Upper lobe of left lung (tissue), 4 donors: ENCODE measurements around the gene TSPEAR.

Source experiments
- EP300 ChIP-seq, 4 donors: sonication (generic); formaldehyde crosslinking; IDR thresholded peaks; one replicate each; pipeline ENCODE4 v1.5.1; 2017; ENCODE audit warnings: antibody characterized with exemption in 4 of 4, control low read depth in 2 of 4
- POLR2A ChIP-seq, 4 donors: fragments of 450-650 bp; IDR thresholded peaks; one replicate each; pipeline ENCODE4 v1.5.1; 2016 to 2017; ENCODE audit warnings: antibody characterized with exemption in 4 of 4, mild to moderate bottlenecking in 2 of 4
- TF ChIP-seq, protein P1 (sequence below), 6 experiments: fragments of 450-650 bp in 4 of 6; fragments of 200-600 bp in 2 of 6; sonication (generic) in 2 of 6; IDR thresholded peaks; one replicate each; pipeline ENCODE4 v1.5.1; 2016 to 2019; ENCODE audit warnings: antibody characterized with exemption in 6 of 6

DNA sequence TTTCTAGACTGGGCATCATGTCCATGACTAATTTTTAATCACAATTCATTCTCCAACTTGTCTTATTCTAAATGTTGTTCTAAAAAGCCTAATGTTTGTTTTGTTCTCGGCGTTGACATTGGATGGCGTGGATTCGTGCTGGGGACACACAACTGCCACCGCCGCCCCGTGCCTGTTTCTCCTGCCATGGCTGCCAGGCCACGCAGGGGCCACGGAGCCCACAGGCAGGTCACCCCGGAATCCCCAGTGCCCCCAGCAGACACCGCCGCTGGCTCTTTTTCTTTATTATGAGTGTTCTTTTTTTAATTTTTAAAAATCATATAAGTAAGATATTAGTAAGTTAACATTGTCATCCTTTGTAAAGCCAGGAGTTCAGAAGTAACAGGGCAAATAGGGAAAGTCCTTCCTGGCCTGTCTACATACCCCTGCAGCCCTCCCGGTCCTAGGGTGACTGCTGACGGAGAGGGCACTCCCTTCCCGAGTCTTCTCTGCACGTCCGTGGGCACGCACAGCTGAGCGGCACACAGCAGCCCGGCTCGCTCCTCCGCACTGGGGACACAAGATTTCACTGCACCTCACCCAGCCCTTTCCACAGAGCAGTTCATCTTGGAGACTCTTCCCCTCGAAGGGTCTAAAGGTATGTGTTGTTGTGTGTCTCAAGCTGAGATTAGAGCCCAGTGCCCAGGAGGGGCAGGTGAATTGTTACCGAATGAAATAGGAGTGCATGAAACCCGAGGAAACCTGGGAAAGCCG lies 203.5 kb downstream of the TSPEAR start:
- TF ChIP-seq POLR2A (IDR thresholded peaks at IDR 0.05) (no peak), EP300 (IDR thresholded peaks at IDR 0.05) (no peak)
- TF ChIP-seq, protein P1, sequence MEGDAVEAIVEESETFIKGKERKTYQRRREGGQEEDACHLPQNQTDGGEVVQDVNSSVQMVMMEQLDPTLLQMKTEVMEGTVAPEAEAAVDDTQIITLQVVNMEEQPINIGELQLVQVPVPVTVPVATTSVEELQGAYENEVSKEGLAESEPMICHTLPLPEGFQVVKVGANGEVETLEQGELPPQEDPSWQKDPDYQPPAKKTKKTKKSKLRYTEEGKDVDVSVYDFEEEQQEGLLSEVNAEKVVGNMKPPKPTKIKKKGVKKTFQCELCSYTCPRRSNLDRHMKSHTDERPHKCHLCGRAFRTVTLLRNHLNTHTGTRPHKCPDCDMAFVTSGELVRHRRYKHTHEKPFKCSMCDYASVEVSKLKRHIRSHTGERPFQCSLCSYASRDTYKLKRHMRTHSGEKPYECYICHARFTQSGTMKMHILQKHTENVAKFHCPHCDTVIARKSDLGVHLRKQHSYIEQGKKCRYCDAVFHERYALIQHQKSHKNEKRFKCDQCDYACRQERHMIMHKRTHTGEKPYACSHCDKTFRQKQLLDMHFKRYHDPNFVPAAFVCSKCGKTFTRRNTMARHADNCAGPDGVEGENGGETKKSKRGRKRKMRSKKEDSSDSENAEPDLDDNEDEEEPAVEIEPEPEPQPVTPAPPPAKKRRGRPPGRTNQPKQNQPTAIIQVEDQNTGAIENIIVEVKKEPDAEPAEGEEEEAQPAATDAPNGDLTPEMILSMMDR (IDR thresholded peaks at IDR 0.05), result no peak
